Naive thymus-derived CD4-positive, alpha-beta T cell (primary cell): ENCODE results near the gene GMDS. TPM values are rescaled to one million over a fixed set of nuclear protein-coding genes. Genes with fewer than 3 reads are reported as not detected.

ENCODE experiments used
- ATAC-seq: fragments of 150-1000 bp; cut with Tn5 transposase; 2 replicates; pipeline ENCODE4 v1.10.0; 2021; ENCODE audit warnings: mild to moderate bottlenecking, moderate library complexity
- CTCF ChIA-PET: fragments of 350-600 bp; sonication (Branson Sonifier 250); formaldehyde crosslinking; loops from one replicate; lab custom pipeline; 2021; ENCODE audit warnings: antibody characterized with exemption; lab: Charles Lee
- POLR2A ChIA-PET: fragments of 350-600 bp; sonication (Branson Sonifier 250); formaldehyde crosslinking; loops from one replicate; lab custom pipeline; 2021; ENCODE audit warnings: antibody characterized with exemption, inconsistent platforms; lab: Charles Lee
- DNase-seq, 9 donors: peaks; one replicate each; pipeline versions ENCODE4 v3.0.0 to v3.0.0-alpha.2; 2020 to 2022; ENCODE audit warnings: mixed read lengths in 1 of 9
- H3K27ac ChIP-seq: one replicate; pipeline ENCODE4 v1.7.0; 2013; ENCODE audit warnings: mild to moderate bottlenecking, low read depth, low read length, moderate library complexity
- H3K27me3 ChIP-seq, 2 donors: one replicate each; pipeline ENCODE4 v1.7.0; 2013; ENCODE audit warnings: low read length in 2 of 2, mild to moderate bottlenecking in 2 of 2, moderate library complexity in 2 of 2; ENCODE audit not compliant: control insufficient read depth in 2 of 2, insufficient read depth in 2 of 2
- H3K36me3 ChIP-seq, 3 experiments: 1 replicate in 2 of 3; 2 replicates in 1 of 3; pipeline ENCODE4 v1.7.0; 2013; ENCODE audit warnings: low read length in 3 of 3, mild to moderate bottlenecking in 3 of 3, moderate library complexity in 1 of 3; ENCODE audit not compliant: insufficient read depth in 3 of 3, control insufficient read depth in 2 of 3
- H3K4me1 ChIP-seq, 2 donors: one replicate each; pipeline ENCODE4 v1.7.0; 2013; ENCODE audit warnings: low read length in 2 of 2, mild to moderate bottlenecking in 2 of 2, moderate library complexity in 1 of 2; ENCODE audit not compliant: control insufficient read depth in 2 of 2, insufficient read depth in 2 of 2
- H3K4me3 ChIP-seq: 2 replicates; pipeline ENCODE4 v1.7.0; 2013; ENCODE audit warnings: mild to moderate bottlenecking, low read length
- H3K9me3 ChIP-seq, 3 experiments: 1 replicate in 2 of 3; 2 replicates in 1 of 3; pipeline ENCODE4 v1.7.0; 2013; ENCODE audit warnings: low read length in 3 of 3; ENCODE audit not compliant: control insufficient read depth in 2 of 3
- H3K27ac Mint-ChIP-seq, 9 donors: one replicate each; pipeline ENCODE4 v1.8.0; 2020 to 2022; ENCODE audit warnings: mixed read lengths in 9 of 9, mild to moderate bottlenecking in 8 of 9, moderate library complexity in 5 of 9, inconsistent platforms in 2 of 9
- H3K27me3 Mint-ChIP-seq, 5 donors: one replicate each; pipeline ENCODE4 v1.8.0; 2021 to 2022; ENCODE audit warnings: mixed read lengths in 5 of 5, mild to moderate bottlenecking in 1 of 5
- H3K36me3 Mint-ChIP-seq, 5 donors: one replicate each; pipeline ENCODE4 v1.8.0; 2020 to 2022; ENCODE audit warnings: mixed read lengths in 5 of 5, mild to moderate bottlenecking in 3 of 5, inconsistent platforms in 1 of 5
- H3K4me1 Mint-ChIP-seq, 7 donors: one replicate each; pipeline ENCODE4 v1.8.0; 2020 to 2022; ENCODE audit warnings: mixed read lengths in 7 of 7, mild to moderate bottlenecking in 3 of 7, inconsistent platforms in 1 of 7
- H3K4me3 Mint-ChIP-seq, 10 donors: one replicate each; pipeline ENCODE4 v1.8.0; 2020 to 2022; ENCODE audit warnings: mild to moderate bottlenecking in 10 of 10, mixed read lengths in 10 of 10, moderate library complexity in 6 of 10, inconsistent platforms in 2 of 10
- H3K9me3 Mint-ChIP-seq, 11 donors: one replicate each; pipeline ENCODE4 v1.8.0; 2020 to 2022; ENCODE audit warnings: mixed read lengths in 11 of 11, mild to moderate bottlenecking in 4 of 11, inconsistent platforms in 1 of 11, moderate library complexity in 1 of 11
- intact Hi-C, 2 donors: fragments of 100-400 bp; cut with micrococcal nuclease; formaldehyde crosslinking; loops; one replicate each; pipeline ENCODE4 v1.15.1; 2023
- polyA plus RNA-seq, 2 donors: library from polyadenylated mRNA; unstranded; fragments of 300-500 nt; fragmentation: Illumina TruSeq; gene quantifications; one replicate each; pipeline ENCODE4 v1.2.3, GENCODE V29; 2021
- total RNA-seq, 6 experiments: library from RNA in 5 of 6; stranded (reverse) in 5 of 6; gene quantifications; 1 replicate in 5 of 6; 2 replicates in 1 of 6; pipeline ENCODE4 v1.2.3 and lab custom pipeline; 2021 to 2026

The GMDS gene
- total and polyA plus RNA-seq, 7 experiments from 2014 or later: 12.7 to 33.9 (median 18.3) TPM

DNA sequence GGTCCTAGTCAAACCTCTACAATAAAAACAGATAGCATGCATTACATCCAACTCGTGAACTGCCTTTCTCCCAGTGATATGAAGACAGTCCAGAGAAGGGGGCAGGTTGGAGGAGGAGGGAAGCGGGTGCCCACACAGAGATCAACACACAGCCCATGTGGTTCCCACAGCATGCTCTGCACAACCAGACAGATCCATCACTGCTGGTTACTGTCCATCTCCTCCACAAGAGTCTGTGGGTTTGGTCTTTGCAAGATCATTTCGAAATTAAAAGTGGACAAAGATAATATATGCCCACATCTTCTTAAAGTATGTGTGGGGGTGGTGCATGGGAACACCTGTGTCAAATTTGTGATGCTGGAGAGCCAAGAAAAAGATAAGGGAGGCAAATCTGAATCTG lies 215.5 kb downstream of the GMDS start:
- Mint-ChIP-seq H3K27me3 (no peaks in the 10 kb centered on the region), H3K9me3 (no peaks in the 10 kb centered on the region), H3K36me3 (peaks cover 0 to 6% (median 3%) of the 10 kb centered on the region in 5 donors), H3K27ac (no peak overlapping the region), H3K4me3 (no peak overlapping the region), H3K4me1 (peaks cover 5 to 22% (median 12%) of the 10 kb centered on the region in 7 donors)
- ATAC-seq: no peak
- H3K27ac ChIP-seq: no peak overlapping the region
- no peak for DNase-seq
- no peaks in the 10 kb centered on the region for H3K27me3 ChIP-seq
- intact Hi-C loops: no loop called here
- H3K9me3 ChIP-seq: no peaks in the 10 kb centered on the region
- no peaks in the 10 kb centered on the region for H3K36me3 ChIP-seq
- ChIA-PET POLR2A (no interaction called here), CTCF (no interaction called here)
- H3K4me1 ChIP-seq: peaks cover 0 to 7% of the 10 kb centered on the region in 2 donors
- H3K4me3 ChIP-seq: no peak overlapping the region

DNA sequence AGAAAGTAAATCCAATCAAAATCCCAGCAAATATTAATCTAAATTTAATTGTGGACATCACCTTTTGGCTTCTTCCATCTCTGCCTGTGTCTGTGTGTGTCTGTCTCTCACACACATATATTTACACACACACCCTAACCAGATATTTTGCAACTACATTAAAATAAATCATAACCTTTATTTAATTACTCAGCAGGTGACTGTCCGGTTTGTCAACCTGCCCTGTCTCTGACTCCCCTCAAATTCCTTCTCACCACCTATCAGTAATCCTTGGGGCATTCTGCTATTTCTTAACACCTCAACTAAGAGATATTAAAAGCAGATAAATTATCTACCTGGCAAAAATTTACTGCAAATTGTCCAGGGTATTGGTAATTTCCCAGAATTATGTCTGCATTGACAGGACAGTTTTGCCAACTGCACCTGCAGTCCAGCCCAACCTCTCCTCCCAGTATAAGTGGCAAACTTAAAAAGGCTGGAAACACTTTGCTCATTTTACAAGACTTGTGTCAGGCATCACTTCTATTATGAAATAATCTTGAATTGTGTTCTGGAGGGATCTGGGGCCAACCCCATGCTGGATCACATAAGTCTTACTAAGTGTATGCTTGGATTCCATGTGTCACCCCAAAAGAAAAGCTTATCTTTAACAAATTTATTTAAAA lies 216.1 kb downstream of the GMDS start:
- H3K27ac Mint-ChIP-seq: no peak overlapping the region
- POLR2A ChIA-PET: no interaction called here

DNA sequence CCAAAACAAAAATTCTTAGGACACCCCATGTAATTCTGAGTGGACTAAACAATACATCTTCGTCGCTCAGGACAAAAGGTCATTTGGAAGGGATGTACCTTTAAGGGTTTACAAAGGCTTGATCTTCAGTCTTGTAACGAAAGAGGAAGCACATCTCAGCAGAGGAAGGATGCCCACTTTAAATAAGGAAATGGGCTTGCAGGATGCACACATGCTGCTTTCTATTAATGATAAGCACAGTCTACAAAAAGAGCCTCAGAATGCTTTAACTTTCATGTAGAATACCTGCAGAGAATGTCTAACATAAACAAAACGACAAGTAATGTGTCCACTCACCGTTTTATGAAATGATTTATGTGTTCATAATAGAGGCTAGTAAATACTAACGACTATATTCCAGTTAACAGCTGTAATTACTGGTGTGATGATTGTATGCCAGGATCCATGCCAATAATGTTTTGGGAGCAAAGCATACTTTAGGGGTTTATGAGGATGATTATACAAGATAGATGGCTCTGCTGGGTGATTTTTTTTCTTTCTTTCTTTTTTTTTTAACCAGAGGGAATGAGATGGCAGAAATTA lies 216.9 kb downstream of the GMDS start:
- H3K4me3 Mint-ChIP-seq: peak overlapping the region in 1 of 10 donors; percentile 18
- peaks cover 0 to 3% (median 0%) of the 10 kb centered on the region in 5 donors for H3K27me3 Mint-ChIP-seq
- peak; percentile 51 for ATAC-seq
- H3K27me3 ChIP-seq: no peaks in the 10 kb centered on the region
- H3K36me3 Mint-ChIP-seq: peaks cover 0 to 3% (median under 1%) of the 10 kb centered on the region in 5 donors
- DNase-seq: no peak
- no peak overlapping the region for H3K4me3 ChIP-seq
- no peaks in the 10 kb centered on the region for H3K36me3 ChIP-seq
- H3K27ac Mint-ChIP-seq: no peak overlapping the region
- H3K9me3 Mint-ChIP-seq: no peaks in the 10 kb centered on the region
- ChIA-PET CTCF (no interaction called here), POLR2A (no interaction called here)
- H3K9me3 ChIP-seq: no peaks in the 10 kb centered on the region
- peaks cover 0 to 9% of the 10 kb centered on the region in 2 donors for H3K4me1 ChIP-seq
- no peak overlapping the region for H3K27ac ChIP-seq
- H3K4me1 Mint-ChIP-seq: peaks cover 7 to 33% (median 21%) of the 10 kb centered on the region in 7 donors
- intact Hi-C loops: no loop called here

More for the DNA sequence above, 216.1 kb downstream of the GMDS start:
- ATAC-seq (no peak), DNase-seq (no peak)
- Histone ChIP-seq H3K4me1 (peaks cover 0 to 7% of the 10 kb centered on the region in 2 donors), H3K27me3 (no peaks in the 10 kb centered on the region), H3K4me3 (no peak overlapping the region), H3K36me3 (no peaks in the 10 kb centered on the region), H3K9me3 (no peaks in the 10 kb centered on the region), H3K27ac (no peak overlapping the region)
- peaks cover 9 to 26% (median 14%) of the 10 kb centered on the region in 7 donors for H3K4me1 Mint-ChIP-seq
- CTCF ChIA-PET: no interaction called here
- no peak overlapping the region for H3K4me3 Mint-ChIP-seq
- peaks cover 0 to 5% (median 3%) of the 10 kb centered on the region in 5 donors for H3K36me3 Mint-ChIP-seq
- H3K9me3 Mint-ChIP-seq: no peaks in the 10 kb centered on the region
- intact Hi-C loops: no loop called here
- H3K27me3 Mint-ChIP-seq: peaks cover 0 to under 1% (median 0%) of the 10 kb centered on the region in 5 donors

DNA sequence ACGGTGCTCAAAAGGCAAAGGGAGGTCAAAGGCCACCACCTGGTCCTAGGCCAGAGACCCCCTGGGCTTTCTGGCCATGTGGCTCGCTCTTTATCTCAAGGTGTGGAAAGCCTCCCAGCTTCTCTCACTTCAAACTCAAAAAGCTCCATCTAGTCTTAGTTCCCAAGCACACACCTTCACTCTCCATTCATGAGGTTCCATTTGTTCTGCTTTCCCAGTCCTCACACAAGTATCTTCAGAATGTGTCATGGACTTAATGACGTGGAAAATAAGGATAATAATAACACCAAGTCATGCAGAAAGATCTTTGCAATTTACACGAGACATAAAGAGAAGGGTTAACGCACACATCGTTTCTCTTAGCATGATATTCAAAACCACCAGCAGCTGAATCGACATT lies 219.3 kb downstream of the GMDS start:
- H3K27ac Mint-ChIP-seq: no peak overlapping the region
- Histone ChIP-seq H3K4me1 (peaks cover 0 to 14% of the 10 kb centered on the region in 2 donors), H3K9me3 (no peaks in the 10 kb centered on the region), H3K36me3 (no peaks in the 10 kb centered on the region), H3K4me3 (no peak overlapping the region), H3K27ac (no peak overlapping the region), H3K27me3 (no peaks in the 10 kb centered on the region)
- peaks cover 0 to 3% (median 0%) of the 10 kb centered on the region in 5 donors for H3K27me3 Mint-ChIP-seq
- H3K9me3 Mint-ChIP-seq: no peaks in the 10 kb centered on the region
- H3K4me3 Mint-ChIP-seq: no peak overlapping the region
- ChIA-PET POLR2A (no interaction called here), CTCF (no interaction called here)
- peaks cover 6 to 46% (median 28%) of the 10 kb centered on the region in 7 donors for H3K4me1 Mint-ChIP-seq
- intact Hi-C loops: no loop called here
- ATAC-seq (no peak), DNase-seq (no peak)
- peaks cover 0 to 3% (median 0%) of the 10 kb centered on the region in 5 donors for H3K36me3 Mint-ChIP-seq

DNA sequence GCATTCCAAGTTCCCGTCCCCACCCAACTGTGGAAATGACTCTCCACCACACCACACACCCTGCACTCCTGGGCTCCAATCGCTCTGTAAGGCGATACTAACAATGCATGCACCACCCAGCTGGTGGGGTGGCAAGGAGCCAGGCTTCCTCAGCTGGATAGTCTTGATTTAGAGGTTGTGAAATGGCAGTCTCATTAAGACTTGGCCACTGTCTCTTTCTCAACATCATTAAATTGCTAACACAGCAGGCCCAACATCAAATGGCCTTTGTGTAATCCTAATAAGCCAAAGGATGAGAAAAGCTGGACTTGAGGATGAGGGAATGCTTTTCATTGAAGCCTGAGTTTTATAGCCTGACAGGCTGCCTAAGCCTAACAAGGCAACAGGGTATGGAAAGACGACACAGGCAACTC lies 223.7 kb downstream of the GMDS start:
- DNase-seq (no peak), ATAC-seq (no peak)
- Mint-ChIP-seq H3K36me3 (peaks cover 0 to 12% (median 8%) of the 10 kb centered on the region in 5 donors), H3K4me1 (peaks cover 4 to 36% (median 24%) of the 10 kb centered on the region in 7 donors), H3K27me3 (peaks cover 0 to 6% (median 0%) of the 10 kb centered on the region in 5 donors), H3K27ac (no peak overlapping the region), H3K9me3 (peaks cover 0 to 7% (median 0%) of the 10 kb centered on the region in 11 donors), H3K4me3 (no peak overlapping the region)
- Histone ChIP-seq H3K27ac (no peak overlapping the region), H3K4me1 (peaks cover 0 to 13% of the 10 kb centered on the region in 2 donors), H3K9me3 (no peaks in the 10 kb centered on the region), H3K4me3 (no peak overlapping the region), H3K36me3 (no peaks in the 10 kb centered on the region), H3K27me3 (no peaks in the 10 kb centered on the region)
- POLR2A ChIA-PET: no interaction called here
- intact Hi-C loops: no loop called here
- CTCF ChIA-PET: no interaction called here

DNA sequence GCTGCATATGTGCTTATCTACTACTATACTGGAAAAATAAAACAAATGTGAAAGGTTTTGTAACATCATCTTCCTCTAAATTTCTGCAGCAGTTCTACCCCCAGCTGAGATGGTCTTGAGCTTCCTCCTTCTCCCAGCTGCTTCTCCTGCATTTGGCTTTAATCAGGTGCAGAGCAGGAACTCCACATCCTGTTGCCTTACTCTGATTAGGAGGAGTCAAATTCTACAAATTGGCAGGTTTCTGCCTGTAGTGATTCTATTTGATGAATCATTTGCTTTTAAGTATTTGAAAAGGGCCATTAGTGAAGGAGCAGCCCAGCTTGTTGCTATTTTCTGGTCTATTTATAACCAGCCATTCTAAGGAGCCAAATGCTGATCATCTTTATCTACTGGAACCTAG lies 224.5 kb downstream of the GMDS start:
- no peak for ATAC-seq
- Histone ChIP-seq H3K27ac (no peak overlapping the region), H3K4me3 (no peak overlapping the region), H3K36me3 (no peaks in the 10 kb centered on the region), H3K4me1 (peaks cover 0 to 13% of the 10 kb centered on the region in 2 donors), H3K27me3 (no peaks in the 10 kb centered on the region), H3K9me3 (no peaks in the 10 kb centered on the region)
- Mint-ChIP-seq H3K27me3 (peaks cover 0 to 6% (median 0%) of the 10 kb centered on the region in 5 donors), H3K36me3 (peaks cover 0 to 14% (median 8%) of the 10 kb centered on the region in 5 donors), H3K4me1 (peaks cover 4 to 36% (median 24%) of the 10 kb centered on the region in 7 donors), H3K4me3 (no peak overlapping the region), H3K27ac (no peak overlapping the region), H3K9me3 (peaks cover 0 to 9% (median 2%) of the 10 kb centered on the region in 11 donors)
- intact Hi-C loops: no loop called here
- POLR2A ChIA-PET: no interaction called here
- DNase-seq: no peak
- CTCF ChIA-PET: no interaction called here
